Loucy (cell line): Measurements from ENCODE around the gene MICALL1.

Source experiments
- H2AFZ ChIP-seq: fragments of 200-600 bp; sonication (generic); 2 replicates; pipeline ENCODE4 v1.6.0; 2016; ENCODE audit warnings: antibody characterized with exemption, mild to moderate bottlenecking, low read length, moderate library complexity
- H3F3A ChIP-seq: fragments of 200-600 bp; 2 replicates; pipeline ENCODE4 v1.6.0; 2016; ENCODE audit warnings: antibody characterized with exemption, low read depth, mild to moderate bottlenecking
- H3K27me3 ChIP-seq: fragments of 200-600 bp; sonication (generic); 2 replicates; pipeline ENCODE4 v1.6.1; 2014; ENCODE audit warnings: low read length, mild to moderate bottlenecking; ENCODE audit not compliant: insufficient read depth, poor library complexity, severe bottlenecking
- H3K36me3 ChIP-seq: fragments of 200-600 bp; sonication (generic); 2 replicates; pipeline ENCODE4 v1.6.1; 2016; ENCODE audit warnings: low read length; ENCODE audit not compliant: insufficient read depth
- H3K4me1 ChIP-seq: fragments of 200-600 bp; sonication (generic); 2 replicates; pipeline ENCODE4 v1.5.1; 2014; ENCODE audit warnings: low read length, mild to moderate bottlenecking; ENCODE audit not compliant: insufficient read depth, poor library complexity, severe bottlenecking
- H3K4me2 ChIP-seq: fragments of 200-600 bp; sonication (generic); 2 replicates; pipeline ENCODE4 v1.6.0; 2014; ENCODE audit warnings: antibody characterized with exemption, low read length, low read depth, mild to moderate bottlenecking; ENCODE audit not compliant: poor library complexity, severe bottlenecking
- H3K4me3 ChIP-seq: fragments of 200-600 bp; sonication (generic); 2 replicates; pipeline ENCODE4 v1.5.1; 2014; ENCODE audit warnings: low read length, mild to moderate bottlenecking, mixed read lengths; ENCODE audit not compliant: poor library complexity, severe bottlenecking
- H3K79me2 ChIP-seq: fragments of 200-600 bp; sonication (generic); 2 replicates; pipeline ENCODE4 v1.6.1; 2014; ENCODE audit warnings: low read length; ENCODE audit not compliant: insufficient read depth
- H3K9ac ChIP-seq: fragments of 200-600 bp; sonication (generic); 2 replicates; pipeline ENCODE4 v1.6.0; 2014; ENCODE audit warnings: mild to moderate bottlenecking, low read depth, low read length, moderate library complexity; ENCODE audit not compliant: poor library complexity, severe bottlenecking
- H3K9me2 ChIP-seq: fragments of 200-600 bp; sonication (generic); replicated peaks from 2 replicates; pipeline ENCODE4 v1.6.1; 2016; ENCODE audit warnings: low read depth, low read length, mixed read lengths
- H3K9me3 ChIP-seq: fragments of 200-600 bp; sonication (generic); 2 replicates; pipeline ENCODE4 v1.6.1; 2014; ENCODE audit warnings: mild to moderate bottlenecking, antibody characterized with exemption, low read length, low read depth; ENCODE audit not compliant: insufficient read depth
- H4K20me1 ChIP-seq: fragments of 200-600 bp; sonication (generic); 2 replicates; pipeline ENCODE4 v1.6.0; 2014; ENCODE audit warnings: antibody characterized with exemption, low read length, mild to moderate bottlenecking; ENCODE audit not compliant: insufficient read depth, poor library complexity, severe bottlenecking
- EZH2phosphoT487 ChIP-seq: fragments of 200-600 bp; IDR thresholded peaks from 2 replicates; pipeline ENCODE4 v1.6.1; 2018; ENCODE audit warnings: antibody characterized with exemption, mild to moderate bottlenecking, moderate library complexity, borderline replicate concordance
- TF ChIP-seq, protein P1 (sequence below): fragments of 200-600 bp; sonication (generic); conservative IDR thresholded peaks from 2 replicates; pipeline ENCODE4 v1.5.1; 2014; ENCODE audit warnings: mild to moderate bottlenecking, antibody characterized with exemption, low read length

MICALL1 gene

DNA sequence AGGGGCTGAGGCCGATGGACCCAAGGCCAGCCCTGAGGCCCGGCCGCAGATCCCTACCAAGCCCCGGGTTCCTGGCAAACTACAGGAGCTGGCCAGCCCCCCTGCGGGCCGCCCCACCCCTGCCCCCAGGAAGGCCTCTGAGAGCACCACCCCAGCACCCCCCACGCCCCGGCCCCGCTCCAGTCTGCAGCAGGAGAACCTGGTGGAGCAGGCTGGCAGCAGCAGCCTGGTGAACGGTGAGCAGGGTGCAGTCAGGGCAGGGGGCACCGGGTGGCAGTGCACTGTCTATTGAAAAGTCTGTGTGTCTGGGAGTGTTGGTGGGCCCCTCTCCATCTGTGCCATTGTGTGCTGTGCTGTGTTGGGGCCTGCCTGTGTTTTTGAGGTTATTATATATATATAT, 16.1 kb downstream of the MICALL1 start:
- no peaks in the 10 kb centered on the region for H3K4me1 ChIP-seq
- H3K4me3 ChIP-seq: no peak overlapping the region
- H2AFZ ChIP-seq: no peak overlapping the region
- no peaks in the 10 kb centered on the region for H4K20me1 ChIP-seq
- H3K36me3 ChIP-seq: peaks cover 25% of the 10 kb centered on the region; the same call in 1 of the 2 replicates
- no peak overlapping the region for H3K4me2 ChIP-seq
- no peaks in the 10 kb centered on the region for H3K79me2 ChIP-seq
- no peaks in the 10 kb centered on the region for H3K9me3 ChIP-seq
- TF ChIP-seq, protein P1, sequence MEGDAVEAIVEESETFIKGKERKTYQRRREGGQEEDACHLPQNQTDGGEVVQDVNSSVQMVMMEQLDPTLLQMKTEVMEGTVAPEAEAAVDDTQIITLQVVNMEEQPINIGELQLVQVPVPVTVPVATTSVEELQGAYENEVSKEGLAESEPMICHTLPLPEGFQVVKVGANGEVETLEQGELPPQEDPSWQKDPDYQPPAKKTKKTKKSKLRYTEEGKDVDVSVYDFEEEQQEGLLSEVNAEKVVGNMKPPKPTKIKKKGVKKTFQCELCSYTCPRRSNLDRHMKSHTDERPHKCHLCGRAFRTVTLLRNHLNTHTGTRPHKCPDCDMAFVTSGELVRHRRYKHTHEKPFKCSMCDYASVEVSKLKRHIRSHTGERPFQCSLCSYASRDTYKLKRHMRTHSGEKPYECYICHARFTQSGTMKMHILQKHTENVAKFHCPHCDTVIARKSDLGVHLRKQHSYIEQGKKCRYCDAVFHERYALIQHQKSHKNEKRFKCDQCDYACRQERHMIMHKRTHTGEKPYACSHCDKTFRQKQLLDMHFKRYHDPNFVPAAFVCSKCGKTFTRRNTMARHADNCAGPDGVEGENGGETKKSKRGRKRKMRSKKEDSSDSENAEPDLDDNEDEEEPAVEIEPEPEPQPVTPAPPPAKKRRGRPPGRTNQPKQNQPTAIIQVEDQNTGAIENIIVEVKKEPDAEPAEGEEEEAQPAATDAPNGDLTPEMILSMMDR: no peak; the same call in 1 of the 2 replicates
- no peak for TF ChIP-seq EZH2phosphoT487
- no peaks in the 10 kb centered on the region for H3F3A ChIP-seq
- no peaks in the 10 kb centered on the region for H3K9me2 ChIP-seq
- no peaks in the 10 kb centered on the region for H3K27me3 ChIP-seq
- H3K9ac ChIP-seq: no peak overlapping the region

DNA sequence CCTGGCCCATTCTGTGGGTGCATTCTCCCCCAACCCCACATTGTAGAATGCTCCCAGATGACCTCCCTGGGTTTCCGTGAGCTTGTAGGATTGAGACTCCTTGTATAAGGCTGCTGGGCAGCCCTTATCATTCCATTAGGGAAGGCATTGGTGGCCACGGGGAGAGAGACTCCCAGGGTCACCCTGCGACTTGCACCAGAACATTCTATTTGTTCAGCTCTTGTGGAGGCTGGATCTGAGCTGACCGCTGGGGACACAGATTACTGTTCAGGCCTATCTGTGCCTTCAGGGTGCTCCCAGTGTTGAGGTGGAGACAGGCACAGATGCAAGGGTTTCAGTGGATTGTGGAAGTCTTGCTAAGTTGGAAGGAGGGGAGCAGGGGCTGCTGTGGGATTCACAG, 17.8 kb downstream of the MICALL1 start:
- Histone ChIP-seq H3K79me2 (no peaks in the 10 kb centered on the region), H2AFZ (no peak overlapping the region), H3K9me2 (no peaks in the 10 kb centered on the region), H3F3A (no peaks in the 10 kb centered on the region), H3K9me3 (no peaks in the 10 kb centered on the region), H3K4me2 (no peak overlapping the region), H3K27me3 (no peaks in the 10 kb centered on the region), H4K20me1 (no peaks in the 10 kb centered on the region), H3K36me3 (peaks cover 28% of the 10 kb centered on the region; the same call in 1 of the 2 replicates), H3K4me1 (no peaks in the 10 kb centered on the region), H3K9ac (no peak overlapping the region), H3K4me3 (no peak overlapping the region)
- TF ChIP-seq EZH2phosphoT487: no peak
- TF ChIP-seq, protein P1: no peak

DNA sequence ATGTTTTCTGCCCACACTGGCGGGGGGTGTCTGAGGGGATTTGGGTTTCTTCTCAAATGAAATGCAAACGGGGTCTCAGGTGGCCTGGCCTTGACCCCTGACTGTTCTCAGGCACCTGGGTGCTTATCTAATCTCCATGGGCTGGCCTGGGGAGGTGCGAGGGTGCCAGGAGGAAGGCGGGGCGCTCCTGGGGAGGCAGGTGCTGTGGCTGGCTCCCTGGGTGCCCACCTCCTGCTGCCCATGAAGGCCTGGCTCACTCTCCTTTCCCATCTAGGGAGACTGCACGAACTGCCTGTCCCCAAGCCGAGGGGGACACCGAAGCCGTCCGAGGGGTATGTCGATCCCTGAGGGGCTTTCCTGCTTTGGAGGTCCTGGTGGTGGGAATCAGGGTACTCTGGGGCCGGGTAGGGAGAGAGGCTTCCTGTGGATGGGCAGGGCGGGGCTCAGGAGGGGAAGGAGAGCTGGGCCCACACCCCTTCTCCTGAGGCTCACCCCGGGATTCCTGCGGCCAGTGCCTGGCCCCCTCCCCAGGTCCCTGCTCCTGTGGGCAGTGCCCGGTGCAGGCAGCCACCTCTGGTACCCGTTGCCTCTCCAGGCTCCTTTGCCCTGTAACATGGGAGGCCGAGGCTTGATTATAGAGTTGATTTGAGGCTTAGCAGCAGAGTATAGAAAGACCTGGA, 18.4 kb downstream of the MICALL1 start:
- H3K27me3 ChIP-seq: no peaks in the 10 kb centered on the region
- no peaks in the 10 kb centered on the region for H3K9me2 ChIP-seq
- H3K4me2 ChIP-seq: no peak overlapping the region
- H3K4me3 ChIP-seq: no peak overlapping the region
- H3K79me2 ChIP-seq: no peaks in the 10 kb centered on the region
- no peaks in the 10 kb centered on the region for H3K9me3 ChIP-seq
- no peaks in the 10 kb centered on the region for H3K4me1 ChIP-seq
- H3K9ac ChIP-seq: no peak overlapping the region
- no peak for TF ChIP-seq EZH2phosphoT487
- TF ChIP-seq, protein P1: no peak
- no peaks in the 10 kb centered on the region for H3F3A ChIP-seq
- no peak overlapping the region for H2AFZ ChIP-seq
- H3K36me3 ChIP-seq: peaks cover 28% of the 10 kb centered on the region; the same call in 1 of the 2 replicates
- no peaks in the 10 kb centered on the region for H4K20me1 ChIP-seq
